OCI-M2 (cell line): ENCODE results near the gene NRG2.

Source experiments
- DNase-seq: peaks from one replicate; lab custom pipeline; 2025; ENCODE audit not compliant: unreplicated experiment; lab: John Stamatoyannopoulos, UW

NRG2 gene

DNA sequence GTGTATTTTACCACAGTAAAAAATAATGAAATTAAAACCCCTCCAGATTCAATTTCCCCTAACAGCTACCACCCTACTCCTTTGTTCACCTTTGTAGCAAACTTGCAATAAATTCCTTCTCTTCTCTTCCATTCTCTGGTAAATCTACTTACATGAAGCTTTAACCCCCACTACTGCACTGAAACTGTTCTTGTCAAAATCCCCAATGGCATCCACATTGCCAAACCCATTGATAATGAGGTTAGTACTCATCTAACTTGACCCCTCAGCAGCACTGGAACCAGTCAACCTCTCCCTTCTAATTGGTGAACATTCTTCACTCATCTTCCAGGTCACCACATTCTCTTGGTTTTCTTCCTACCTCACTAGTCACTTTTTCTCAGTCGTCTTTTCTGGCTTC, 29.6 kb downstream of the NRG2 start:
- no peak for DNase-seq

GRCh38 chr5:140012443-140012842, 30.7 kb downstream of the NRG2 start:
- DNase-seq = no peak

- DNase-seq = no peak
These were observed 31.7 kb downstream of the NRG2 start for GRCh38 chr5:140011297-140011802.

DNA sequence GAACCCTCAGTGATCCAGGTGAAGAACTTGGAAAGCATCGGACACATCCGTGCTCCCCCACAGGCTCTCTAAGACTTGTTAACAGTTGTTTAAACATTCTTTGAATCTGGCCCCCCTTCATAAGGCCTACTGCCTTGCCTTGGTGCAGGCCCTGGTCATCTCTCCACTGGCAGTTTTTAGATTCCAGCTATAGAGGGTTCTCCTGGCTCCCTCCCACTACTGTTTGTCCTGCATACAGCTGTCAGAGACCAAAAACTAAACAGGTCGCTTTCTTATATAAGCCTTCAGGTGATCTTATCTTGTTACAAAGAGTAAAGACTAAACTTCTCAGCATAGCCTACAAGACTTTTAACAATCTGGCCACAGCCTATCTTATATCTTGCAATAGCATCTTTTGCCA, 32.3 kb downstream of the NRG2 start:
- no peak for DNase-seq

GRCh38 chr5:140007311-140007710, 35.8 kb downstream of the NRG2 start:
- DNase-seq = no peak

DNA sequence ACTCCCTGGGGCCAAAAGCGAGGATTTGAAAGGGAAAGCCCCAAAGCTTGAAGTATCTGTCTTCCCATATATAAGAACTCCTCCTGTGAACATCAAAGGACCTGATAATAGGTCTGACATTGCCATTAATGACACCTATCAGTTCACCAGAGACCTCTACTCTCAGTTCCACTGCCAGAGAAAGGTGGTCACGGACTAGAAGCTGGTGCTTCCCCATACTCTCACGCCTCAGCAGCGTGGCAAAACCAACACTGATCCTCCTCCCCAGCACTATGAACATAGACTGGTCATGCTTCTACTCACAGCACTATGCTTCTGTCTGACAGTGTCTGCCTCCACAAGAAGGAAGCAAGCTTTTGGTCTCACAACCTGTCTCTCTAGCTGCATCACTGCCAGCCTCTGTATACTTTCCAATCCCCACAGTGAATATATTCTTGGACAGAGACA, 37.9 kb downstream of the NRG2 start:
- no peak for DNase-seq

DNA sequence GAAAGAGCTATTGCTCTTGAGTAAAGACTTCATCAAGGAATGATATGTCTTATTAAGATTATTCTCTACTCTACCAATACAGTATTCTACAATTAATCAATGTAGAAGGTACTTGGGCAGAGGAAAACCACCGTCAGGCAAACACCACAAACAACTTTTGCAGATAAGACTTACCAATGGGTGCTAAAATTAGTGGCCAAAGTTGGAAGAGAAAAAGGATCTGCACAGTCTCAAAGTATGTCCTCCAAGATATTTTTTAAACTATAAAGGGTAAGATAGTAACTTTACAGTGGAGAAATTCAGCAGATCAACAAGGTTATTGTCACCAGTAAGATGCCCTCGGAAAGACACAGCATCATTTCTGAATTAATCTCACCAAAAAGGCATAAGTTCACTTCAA, 38.9 kb downstream of the NRG2 start:
- no peak for DNase-seq

DNA sequence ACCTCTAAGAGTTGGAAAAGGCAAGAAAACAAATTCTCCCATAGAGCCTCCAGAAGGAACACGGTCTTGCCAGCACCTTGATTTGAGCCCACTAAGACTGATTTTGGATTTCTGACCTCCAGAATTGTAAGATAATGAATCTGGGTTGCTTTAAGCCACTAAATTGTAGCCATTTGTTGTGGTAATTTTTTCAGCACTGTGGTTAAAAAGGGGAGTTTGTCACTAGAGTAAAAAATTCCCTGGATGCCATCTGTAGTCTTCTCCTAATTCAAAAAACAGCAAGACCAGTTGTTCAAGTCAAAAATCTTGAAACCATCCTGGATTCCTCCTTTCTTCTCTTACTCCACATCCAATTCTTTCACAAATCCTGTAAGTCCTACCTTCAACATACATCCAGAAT, 39.6 kb downstream of the NRG2 start:
- DNase-seq = no peak

- no peak for DNase-seq
These were observed 42.8 kb downstream of the NRG2 start for GRCh38 chr5:140000332-140000731.

DNA sequence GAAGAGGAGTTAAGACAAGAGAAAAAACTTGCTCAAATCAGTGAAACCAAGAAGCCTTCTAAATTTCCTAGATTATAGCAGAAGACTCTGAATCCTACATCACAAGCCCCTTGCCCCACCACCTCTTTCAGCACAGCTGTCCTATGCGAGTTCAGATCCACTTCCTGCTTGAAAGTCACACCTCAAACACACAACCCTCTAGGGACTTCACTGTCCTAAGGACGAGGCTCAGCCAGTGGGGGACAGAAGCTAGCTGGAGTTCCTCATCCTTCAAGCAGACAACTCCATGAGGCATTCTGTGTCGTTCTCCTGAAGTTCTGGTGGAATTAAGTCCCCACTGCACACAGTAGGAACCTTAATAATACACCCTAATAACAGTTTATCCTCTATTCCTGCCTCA, 44.3 kb downstream of the NRG2 start:
- DNase-seq = no peak

DNA sequence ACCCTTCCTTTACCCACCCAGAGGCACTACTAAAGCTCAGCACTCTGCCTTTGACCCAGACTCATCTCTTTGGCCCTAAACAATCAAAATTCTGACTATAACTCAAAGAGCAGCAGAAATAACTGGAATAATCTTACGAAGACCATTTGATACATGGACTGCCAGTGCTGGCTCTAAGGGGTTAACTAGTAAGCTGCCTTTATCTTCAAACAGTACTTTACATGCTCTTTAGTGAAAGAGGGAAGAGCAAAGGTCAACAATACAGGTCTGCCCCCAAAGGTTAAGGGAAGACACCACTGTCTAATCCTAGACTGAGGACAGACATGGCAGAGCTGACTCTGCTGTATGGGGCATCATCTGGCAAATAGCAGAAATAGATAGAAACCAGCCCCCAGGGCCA, 45.8 kb downstream of the NRG2 start:
- DNase-seq = no peak

DNA sequence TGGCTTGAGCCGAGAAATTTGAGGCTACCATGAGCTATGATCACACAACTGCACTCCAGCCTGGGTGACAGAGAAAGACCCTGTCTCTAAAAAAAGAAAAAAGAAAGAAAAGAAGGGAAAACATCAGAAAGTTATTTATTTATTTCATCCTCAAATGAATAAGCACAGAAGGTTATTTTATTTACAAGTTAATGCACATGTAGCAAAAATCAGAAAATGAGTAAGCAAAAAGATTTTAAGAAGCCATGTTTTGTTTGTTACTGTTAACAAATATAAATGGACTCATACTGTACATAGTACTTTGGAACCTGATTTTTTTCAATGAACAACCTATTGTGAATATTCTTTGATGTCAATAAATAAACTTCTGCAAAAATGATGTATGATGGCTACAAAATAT, 47.2 kb downstream of the NRG2 start:
- no peak for DNase-seq

DNA sequence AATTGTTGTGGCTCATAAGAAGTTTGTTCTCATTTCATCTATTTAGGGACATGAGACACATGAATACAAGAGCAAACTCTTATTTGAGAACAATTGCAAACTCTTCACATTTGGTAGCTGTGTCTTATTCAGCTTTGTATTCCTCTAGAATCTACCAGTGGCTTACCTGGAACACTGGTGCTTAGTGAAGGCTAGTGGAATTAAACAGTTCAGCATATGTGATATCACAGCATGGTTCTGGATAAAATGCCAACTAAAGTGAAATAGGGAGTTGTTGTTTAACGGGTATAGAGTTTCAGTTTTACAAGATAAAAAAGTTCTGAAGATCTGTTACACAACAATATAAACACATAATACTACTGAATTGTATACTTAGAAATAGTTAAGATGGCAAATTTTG, 48.9 kb downstream of the NRG2 start:
- DNase-seq = no peak

GRCh38 chr5:139985733-139986132, 57.4 kb downstream of the NRG2 start:
- no peak for DNase-seq

- DNase-seq = no peak
These were observed 57.8 kb downstream of the NRG2 start for GRCh38 chr5:139985290-139985689.

- no peak for DNase-seq
These were observed 58.3 kb downstream of the NRG2 start for GRCh38 chr5:139984816-139985215.

DNA sequence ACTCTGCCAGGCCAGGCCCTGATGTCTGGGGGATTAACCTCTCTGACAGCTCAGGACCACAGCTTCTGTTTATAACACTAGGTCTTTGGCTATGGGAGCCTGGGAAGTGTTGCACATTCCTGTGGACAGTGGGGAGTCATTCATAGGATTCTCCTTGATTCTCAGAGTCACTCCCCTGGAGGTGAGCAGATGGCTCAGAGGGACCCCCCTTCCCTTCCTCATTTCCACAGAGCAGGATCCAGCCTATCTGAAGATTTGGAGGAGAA, 60.2 kb downstream of the NRG2 start:
- no peak for DNase-seq

- DNase-seq = no peak
These were observed 60.7 kb downstream of the NRG2 start for GRCh38 chr5:139982157-139982974.

GRCh38 chr5:139980765-139981164, 62.3 kb downstream of the NRG2 start:
- no peak for DNase-seq

GRCh38 chr5:139979943-139980342, 63.2 kb downstream of the NRG2 start:
- no peak for DNase-seq

- no peak for DNase-seq
These were observed 63.6 kb downstream of the NRG2 start for GRCh38 chr5:139979518-139979917.

- no peak for DNase-seq
These were observed 66.4 kb downstream of the NRG2 start for GRCh38 chr5:139976703-139977102.

DNA sequence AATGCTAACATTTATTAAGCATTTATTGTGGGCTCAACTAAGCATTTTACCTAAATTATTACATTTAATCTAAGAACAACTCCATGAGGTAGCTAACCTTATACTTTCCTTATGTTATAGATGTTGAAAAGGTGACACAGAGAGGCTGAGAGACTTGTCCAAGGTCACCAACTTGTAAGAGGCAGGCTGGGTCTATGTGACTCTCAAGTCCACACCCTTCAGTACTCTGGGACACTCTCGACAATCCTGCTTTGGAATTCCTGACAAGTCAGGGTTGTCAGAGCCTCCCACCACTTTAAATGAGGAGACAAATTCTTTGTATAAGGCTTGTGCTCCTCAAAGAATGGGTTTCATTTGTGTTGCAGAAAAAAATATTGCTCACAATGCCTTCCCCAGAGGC, 67.2 kb downstream of the NRG2 start:
- DNase-seq = no peak
